ENCODE measurements around the gene RBM19.
A peak's percentile ranks its signal among the peaks of the same experiment; 100 is the strongest.

Gene RBM19

GRCh38 chr12:113931517-113931916 is 34.6 kb downstream of the RBM19 start:
- DNase-seq (ENCODE audit: low read depth in 2 of 2), result no peak

DNA sequence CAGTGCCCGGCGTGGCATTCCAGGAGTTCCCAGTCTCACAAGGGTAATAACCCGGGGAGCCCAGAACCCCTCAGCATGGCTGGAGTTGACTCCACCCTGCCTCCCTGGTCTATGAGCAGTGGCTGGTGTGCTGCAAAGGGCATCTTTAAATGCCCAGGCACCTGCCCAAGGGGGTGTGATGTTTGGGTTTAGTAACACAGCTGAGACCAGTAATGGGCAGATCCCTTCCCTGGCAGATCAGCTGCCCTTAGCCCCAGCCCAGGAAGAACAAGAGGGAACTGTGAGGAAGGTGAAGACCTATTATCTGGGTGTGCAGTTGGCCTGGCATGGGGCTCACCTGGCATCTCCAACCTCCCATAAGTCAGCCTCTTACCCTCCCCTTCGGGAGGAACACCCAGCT is 35.9 kb downstream of the RBM19 start:
- no peak for DNase-seq (ENCODE audit: low read depth in 2 of 2)

GRCh38 chr12:113929312-113929989 is 36.7 kb downstream of the RBM19 start:
- DNase-seq (ENCODE audit: low read depth in 2 of 2), result no peak

DNA sequence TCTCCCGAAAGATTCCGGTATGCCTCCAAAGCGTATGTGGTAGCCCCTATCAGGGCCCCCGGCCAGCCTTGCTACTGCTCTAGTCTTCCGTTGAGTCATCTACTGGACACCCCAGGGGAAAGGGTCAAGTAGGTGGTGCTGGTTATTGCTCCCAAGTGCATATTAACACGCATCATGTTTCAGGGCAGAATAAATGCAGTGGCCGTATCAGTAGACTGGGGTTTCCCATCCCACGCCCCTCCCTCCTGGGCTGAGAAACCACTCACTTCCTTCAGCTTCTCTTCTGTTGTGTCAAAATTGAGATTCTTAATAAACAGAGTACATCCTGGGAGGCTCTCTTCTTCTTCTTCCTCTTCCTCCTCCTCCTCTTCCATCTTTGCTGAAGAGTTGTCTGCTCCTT is 39.3 kb downstream of the RBM19 start:
- DNase-seq (ENCODE audit: low read depth in 2 of 2), result no peak

GRCh38 chr12:113924341-113924740 is 41.8 kb downstream of the RBM19 start:
- DNase-seq (ENCODE audit: low read depth in 2 of 2), result no peak

DNA sequence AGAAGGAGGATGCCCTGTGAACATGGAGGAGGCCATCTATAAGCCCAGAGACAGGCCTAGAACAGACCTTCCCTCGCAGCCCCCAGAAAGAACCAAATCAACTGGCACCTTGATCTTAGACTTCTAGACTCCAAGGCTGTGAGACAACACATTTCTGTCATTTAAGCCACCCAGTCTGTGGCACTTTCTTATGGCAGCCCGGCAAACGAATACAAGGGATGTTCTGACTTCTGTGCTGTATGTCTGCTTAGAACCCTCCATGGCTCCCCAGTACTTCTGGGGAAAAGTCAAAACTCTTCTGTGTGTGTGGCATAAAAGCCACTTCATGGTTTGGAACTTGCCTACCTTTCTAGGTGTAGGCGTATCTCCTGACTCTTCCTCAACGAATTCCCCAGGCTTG is 42.9 kb downstream of the RBM19 start:
- DNase-seq (ENCODE audit: low read depth in 2 of 2), result no peak

- DNase-seq (ENCODE audit: low read depth in 2 of 2), result no peak
These were observed 44.7 kb downstream of the RBM19 start for GRCh38 chr12:113921430-113921829.

DNA sequence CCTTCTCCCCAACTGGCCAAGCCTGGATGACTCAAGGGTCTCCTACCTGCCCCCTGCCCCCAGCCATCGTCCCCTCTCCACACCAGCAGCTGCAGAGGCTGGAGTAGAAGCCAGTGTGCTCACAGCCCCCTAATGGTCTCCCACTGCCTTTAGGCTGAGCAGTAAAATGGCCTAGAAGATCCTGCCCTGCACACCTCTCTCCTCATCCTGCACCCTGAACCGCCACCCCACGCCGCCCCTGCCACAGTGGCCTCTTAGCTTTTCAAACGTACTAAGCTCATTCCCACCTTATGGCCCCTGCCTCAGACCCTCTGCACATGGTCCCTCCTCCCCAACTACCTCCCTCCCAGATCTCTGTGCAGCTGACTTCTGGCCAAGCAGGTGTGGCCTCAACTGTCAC is 46.3 kb downstream of the RBM19 start:
- no peak for DNase-seq (ENCODE audit: low read depth in 2 of 2)

DNA sequence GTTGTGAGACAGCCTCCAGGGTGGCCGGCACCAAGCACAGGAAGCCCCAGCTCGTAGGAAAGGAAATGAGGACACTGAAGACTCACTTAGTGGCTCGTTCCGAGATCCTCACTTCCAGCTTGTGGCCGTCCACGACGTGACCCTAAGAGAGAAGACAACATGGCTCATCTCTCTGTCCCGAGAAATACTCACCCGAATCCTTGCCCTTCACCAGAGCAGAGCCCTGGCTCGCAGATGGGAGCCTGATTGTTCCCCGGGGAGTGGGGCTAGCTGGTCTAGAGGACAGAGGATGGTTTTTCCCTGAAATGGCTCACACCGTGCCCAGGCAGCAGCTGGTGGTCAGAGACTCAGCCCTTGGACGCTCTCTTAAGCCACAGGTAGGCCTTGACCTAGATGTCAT is 47.8 kb downstream of the RBM19 start:
- no peak for DNase-seq (ENCODE audit: low read depth in 2 of 2)

- no peak for DNase-seq (ENCODE audit: low read depth in 2 of 2)
These were observed 48.7 kb downstream of the RBM19 start for GRCh38 chr12:113917393-113917792.

DNA sequence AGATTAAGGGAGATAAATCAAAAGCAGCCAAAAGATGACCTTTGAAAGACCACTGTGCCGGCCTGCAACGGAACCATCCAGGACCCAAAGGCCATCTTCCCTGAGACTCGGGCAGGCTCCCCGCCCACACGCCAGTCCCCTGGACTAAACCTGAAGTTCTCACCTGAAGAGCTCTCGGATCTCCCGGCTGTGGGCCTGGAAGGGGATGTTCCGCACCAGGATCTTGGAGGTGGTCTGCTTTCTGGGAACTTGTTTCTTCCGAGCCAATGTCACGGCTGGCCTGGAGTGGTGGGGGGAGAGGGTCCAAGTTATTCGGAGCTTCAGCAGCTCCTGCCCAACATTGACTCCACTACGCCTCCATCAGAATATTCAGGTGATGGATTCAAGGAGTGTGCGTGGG is 51.3 kb downstream of the RBM19 start:
- no peak for DNase-seq (ENCODE audit: low read depth in 2 of 2)

DNA sequence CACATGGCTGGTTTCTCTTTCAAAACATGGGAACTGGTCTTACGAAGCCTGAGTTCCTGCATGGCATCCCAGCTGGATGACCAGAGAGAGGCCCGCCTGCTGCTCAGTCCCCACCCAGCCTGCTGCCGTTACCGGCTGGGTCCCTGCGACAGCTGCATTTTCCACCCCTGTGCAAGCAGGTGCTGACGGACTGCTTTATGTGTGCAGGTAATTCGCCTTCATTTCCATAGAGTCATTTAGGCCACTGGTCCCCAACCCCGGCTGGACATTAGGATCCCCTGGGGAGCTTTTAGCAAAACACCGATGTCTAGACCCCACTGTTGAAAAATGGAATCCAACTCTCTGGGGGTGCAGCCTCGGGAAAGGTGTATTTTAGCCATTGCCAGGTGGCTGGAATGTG is 51.9 kb downstream of the RBM19 start:
- DNase-seq (ENCODE audit: low read depth in 2 of 2), result no peak

DNA sequence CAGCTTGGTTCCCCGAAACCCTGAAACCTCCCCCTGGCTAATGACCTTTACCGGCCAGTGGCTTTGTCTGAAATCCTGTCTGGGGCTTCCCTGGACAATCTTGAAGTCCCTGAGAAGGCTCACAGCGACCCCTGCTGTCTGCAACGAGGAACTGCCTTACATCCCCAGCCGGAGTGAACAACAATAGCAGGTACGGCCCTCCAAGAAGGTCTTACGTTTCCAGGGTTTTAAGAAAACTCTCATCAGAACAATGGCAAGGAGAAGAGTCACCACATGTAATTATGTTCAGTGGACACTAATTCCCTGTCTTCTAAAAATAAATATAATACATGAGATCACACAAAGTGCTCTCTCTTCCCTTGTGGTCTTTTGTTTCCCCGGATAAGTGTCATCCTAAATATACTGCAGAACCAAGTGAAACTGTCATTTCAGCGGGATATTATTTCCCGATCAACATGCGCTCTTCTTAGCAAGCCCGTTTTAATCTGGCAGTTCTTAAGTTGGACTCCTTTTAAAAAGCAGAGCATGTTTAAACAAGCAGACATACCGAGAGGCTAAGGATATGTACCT is 53.3 kb downstream of the RBM19 start:
- DNase-seq (ENCODE audit: low read depth in 2 of 2), result peak; percentile 25 to 30

- no peak for DNase-seq (ENCODE audit: low read depth in 2 of 2)
These were observed 54.0 kb downstream of the RBM19 start for GRCh38 chr12:113911971-113912759.

- no peak for DNase-seq (ENCODE audit: low read depth in 2 of 2)
These were observed 55.3 kb downstream of the RBM19 start for GRCh38 chr12:113910751-113911272.

DNA sequence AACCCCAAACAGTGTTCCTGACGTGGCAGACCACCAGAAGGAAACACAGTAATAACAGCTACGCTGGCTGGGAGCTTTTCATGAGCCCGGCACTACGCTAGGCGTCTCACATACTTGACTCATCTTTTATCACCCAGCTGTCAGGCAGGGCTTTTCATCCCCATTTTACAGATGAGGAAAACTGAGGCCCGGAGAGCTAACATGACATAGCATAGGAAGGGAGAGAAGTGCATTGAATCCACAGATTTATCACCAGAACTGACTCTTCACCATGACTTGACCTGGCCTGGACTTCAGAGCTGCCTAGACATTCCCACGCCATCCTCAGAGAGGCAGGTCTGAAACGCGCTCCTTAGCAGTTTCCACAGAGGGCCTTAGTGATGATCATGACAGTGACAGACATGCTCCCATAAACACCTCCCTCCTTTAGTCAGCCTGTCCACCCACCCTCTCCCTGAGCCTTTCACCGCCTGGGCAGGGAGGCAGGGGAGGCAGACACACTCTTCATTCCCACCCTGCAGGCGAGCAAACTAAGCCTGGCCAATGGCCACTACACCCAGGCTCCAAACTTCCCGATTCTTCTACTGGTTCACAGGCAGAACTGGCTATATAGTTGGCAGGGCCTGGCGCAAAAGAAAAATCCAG is 56.2 kb downstream of the RBM19 start:
- DNase-seq (ENCODE audit: low read depth in 2 of 2), result no peak

- DNase-seq (ENCODE audit: low read depth in 2 of 2), result no peak
These were observed 57.5 kb downstream of the RBM19 start for GRCh38 chr12:113908584-113909100.

GRCh38 chr12:113907446-113908180 is 58.5 kb downstream of the RBM19 start:
- no peak for DNase-seq (ENCODE audit: low read depth in 2 of 2)

GRCh38 chr12:113906411-113907200 is 59.5 kb downstream of the RBM19 start:
- DNase-seq (ENCODE audit: low read depth in 2 of 2), result no peak

GRCh38 chr12:113905829-113906228 is 60.3 kb downstream of the RBM19 start:
- DNase-seq (ENCODE audit: low read depth in 2 of 2), result no peak
